Activated CD4-positive, alpha-beta T cell treated with anti-CD3 and anti-CD28 coated beads, Interleukin-2, amount 50 U/mL, for 1 hour (primary cell): ENCODE data around the gene PAX3.
"Not testable (repeated sequence)": the region's sequence is repeated elsewhere in the genome, so short reads cannot be mapped to it uniquely, and the experiment has no call there.

Experiments
- DNase-seq: peaks from one replicate; pipeline ENCODE4 v3.0.0-alpha.2; 2020

PAX3 gene

GRCh38 chr2:222205136-222205535 lies 93.7 kb downstream of the PAX3 start:
- DNase-seq = no peak

DNA sequence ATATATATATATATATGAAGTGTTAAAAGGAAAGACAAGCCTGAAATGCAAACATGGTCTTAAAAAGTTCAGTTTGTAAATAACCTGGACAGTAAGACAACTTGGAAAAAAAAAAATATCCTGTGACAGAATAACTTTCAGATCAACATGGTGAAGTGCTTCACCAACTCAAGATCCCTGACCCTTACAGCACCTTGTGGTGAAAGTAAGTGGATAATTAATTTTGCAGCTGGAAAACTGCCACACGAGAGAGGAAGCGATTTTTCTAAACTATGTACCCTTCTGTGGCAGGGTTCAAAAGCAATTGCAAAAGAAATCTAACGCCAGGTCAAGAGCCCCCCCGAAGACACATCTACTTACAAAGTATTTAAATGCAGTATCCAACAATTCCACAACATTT lies 95.8 kb downstream of the PAX3 start:
- no peak for DNase-seq

DNA sequence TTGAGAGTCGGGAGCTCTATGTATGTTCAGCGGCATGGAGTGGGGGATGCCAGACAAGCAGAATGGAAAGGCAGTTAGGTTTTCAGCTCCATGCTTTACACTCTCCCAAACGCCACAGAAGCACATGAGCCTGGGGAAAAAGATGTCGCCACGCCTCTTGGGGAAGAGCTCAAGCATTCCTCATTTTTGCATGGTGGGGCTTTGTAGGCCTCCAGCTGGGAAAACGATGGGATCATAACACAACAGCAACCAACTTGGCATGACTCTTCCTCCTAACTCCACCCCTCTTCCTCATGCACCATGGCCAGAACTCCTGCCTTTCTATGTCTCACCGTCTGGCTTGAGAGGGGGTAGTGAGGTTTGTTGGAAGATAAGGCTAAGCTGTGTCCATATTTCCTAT lies 102.6 kb downstream of the PAX3 start:
- DNase-seq = no peak

DNA sequence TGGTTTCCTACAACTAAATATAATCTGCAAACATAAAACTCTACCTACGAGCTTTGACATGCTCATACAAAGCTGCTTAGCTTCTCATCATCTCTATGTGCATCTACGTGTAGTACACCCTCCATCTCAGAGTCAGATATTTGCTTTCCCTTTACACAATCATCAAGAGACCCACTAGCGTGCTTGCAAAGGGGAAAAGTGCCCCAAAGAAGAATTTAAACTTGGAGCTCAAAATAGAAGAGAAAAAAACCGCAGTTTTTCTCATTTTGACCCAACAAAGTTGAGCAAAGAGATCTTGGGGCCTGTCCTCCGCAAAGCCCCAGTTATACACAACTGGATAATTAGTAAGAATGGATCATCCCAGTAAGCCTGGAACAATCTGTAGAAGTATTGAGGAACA lies 104.1 kb downstream of the PAX3 start:
- DNase-seq = no peak

DNA sequence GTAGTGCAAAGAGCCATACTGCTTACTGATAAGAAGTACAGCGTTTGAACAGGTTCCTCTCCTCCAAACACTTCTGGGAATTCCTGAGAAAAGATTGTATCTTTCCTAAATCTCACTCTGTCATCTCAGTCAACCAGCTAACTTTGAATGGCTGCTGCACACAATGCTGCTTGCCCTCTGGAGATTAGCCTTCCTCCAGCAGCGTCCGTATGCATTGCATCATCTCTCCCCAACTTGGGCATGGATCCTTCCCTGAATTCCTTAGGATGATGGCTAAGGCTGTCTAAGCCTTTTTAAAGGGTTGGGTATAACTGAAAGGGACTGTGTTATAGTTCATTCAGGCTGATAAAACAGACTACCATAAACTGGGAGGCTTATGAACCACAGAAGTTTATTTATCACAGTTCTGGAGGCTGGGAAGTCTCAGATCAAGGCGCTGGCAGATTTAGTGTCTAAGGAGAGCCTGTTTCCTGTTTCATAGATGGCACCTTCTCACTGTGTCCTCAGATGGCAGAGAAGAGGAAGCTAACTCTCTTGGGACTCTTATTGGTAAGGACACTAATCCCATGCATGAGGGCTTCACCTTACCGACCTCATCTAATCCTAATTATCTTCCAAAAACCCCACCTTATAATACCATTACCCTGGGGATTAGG lies 105.3 kb downstream of the PAX3 start:
- no peak for DNase-seq

GRCh38 chr2:222180619-222181018 lies 118.2 kb downstream of the PAX3 start:
- DNase-seq = no peak

DNA sequence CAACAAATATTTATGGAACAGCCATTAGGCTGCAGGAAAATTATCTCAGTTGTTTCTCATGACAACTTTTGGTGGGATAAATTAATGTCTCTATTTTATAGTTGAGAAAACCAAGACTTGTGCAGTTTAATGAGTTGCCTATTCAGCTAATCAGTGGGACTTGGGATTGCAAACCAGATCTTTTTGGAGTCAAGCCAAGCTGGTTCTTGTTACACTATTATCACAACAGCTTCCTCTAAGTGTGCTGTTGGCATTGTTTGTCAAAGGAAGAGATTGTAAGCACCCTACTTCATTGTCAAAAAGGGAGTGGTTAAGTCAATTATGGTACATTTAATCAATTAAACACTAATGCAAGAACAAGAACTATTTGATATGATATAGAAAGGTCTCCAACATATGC lies 119.2 kb downstream of the PAX3 start:
- no peak for DNase-seq

GRCh38 chr2:222178450-222178849 lies 120.3 kb downstream of the PAX3 start:
- no peak for DNase-seq

DNA sequence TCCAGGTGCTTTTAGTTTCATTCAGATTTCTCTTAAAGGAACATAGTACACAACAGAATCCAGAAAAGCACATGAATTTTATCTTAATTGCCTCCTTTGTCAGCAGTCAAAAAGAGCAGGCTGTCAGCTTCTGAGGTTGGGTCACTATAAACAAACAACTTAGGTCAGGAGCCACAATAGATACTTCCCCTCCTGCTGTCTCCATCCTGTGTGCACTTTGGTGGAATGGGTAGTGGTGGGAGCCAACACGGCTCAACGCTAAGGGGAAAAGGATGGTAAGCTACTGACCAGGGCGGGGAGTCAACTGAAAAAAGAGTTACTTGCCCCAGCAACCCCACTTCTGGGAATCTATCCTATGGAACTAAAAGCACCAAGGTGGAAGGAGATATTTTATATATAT lies 121.9 kb downstream of the PAX3 start:
- no peak for DNase-seq

GRCh38 chr2:222174450-222174849 lies 124.3 kb downstream of the PAX3 start:
- no peak for DNase-seq

- no peak for DNase-seq
Measured at GRCh38 chr2:222169346-222169745, 129.5 kb downstream of the PAX3 start.

GRCh38 chr2:222167762-222168161 lies 131.0 kb downstream of the PAX3 start:
- no peak for DNase-seq

DNA sequence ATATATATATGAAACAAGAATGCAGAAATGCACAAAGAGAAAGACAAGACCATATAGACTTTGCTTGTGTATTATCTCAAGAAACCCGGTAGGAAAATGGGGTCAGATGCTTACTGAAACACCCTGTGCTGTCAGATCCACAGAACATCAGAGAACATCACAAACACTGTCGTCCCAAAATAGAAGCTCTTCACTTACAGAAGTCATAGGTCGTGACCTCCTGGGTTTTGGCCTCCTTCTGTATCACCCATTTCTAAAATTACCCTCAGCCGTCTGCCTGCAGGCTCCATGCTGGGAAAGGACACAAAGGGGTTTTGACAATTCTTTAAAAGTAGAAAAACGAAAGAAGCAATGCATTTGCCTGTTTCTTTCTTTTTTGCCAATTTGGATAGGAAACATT lies 137.9 kb downstream of the PAX3 start:
- DNase-seq = no peak

DNA sequence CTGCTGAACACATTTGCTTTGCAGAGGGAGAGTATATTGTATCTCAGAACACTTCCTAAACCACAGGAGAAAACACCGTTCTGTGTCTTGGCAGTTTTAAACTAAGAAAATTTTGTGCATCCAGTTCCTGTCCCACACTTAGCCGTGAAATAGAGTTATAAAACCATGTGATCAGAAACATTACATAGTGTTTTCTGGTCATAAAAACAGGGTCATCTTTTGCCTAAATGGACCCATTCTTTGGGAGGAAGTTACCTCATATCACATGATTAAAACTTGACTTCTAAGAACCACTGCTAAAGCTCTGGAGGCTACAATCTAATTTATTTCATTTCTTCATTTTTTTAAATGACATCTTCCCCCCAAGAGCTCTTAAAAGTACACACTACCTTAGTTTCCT lies 138.7 kb downstream of the PAX3 start:
- DNase-seq = no peak

DNA sequence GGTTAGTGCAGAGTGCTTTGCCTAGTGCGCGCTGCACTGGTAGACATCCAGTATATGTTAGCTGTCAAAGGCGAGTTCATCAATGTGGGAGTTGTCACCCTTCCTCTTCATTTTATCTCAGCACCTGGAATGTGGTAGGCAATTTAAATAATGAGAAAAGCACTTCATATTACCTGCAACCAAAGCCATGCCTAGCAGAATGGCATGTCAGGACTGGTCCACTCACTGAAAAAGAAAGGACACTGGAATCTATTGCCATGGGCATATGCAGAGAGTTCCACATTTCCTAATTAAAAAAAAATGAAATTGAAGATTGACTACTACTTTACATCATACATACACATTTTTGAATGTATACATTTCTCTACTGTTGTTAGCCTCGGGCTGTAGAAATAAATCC lies 139.6 kb downstream of the PAX3 start:
- DNase-seq = no peak

- not testable (repeated sequence) for DNase-seq
Measured at GRCh38 chr2:222155003-222155664, 143.7 kb downstream of the PAX3 start.
